Esophagus squamous epithelium (tissue), 5 donors: Measurements from ENCODE around the gene USP26. TPM values are rescaled to one million over a fixed set of nuclear protein-coding genes. Genes with fewer than 3 reads are reported as not detected.
"Not testable (repeated sequence)": the region's sequence is repeated elsewhere in the genome, so short reads cannot be mapped to it uniquely, and the experiment has no call there.

ENCODE experiments used
- DNase-seq: peaks from one replicate; lab custom pipeline; 2025; lab: John Stamatoyannopoulos, UW
- H3K27ac ChIP-seq, 4 donors: fragments of 200-600 bp; sonication (generic); one replicate each; pipeline ENCODE4 v1.5.1; 2016 to 2019; ENCODE audit warnings: mild to moderate bottlenecking in 1 of 4
- H3K27me3 ChIP-seq, 4 donors: fragments of 200-600 bp; sonication (generic); 1 replicate in 3 of 4; 2 replicates in 1 of 4; pipeline versions ENCODE4 v1.5.1 to v1.6.0; 2017 to 2021; ENCODE audit warnings: antibody characterized with exemption in 1 of 4
- H3K36me3 ChIP-seq, 3 donors: fragments of 200-600 bp; sonication (generic); one replicate each; pipeline ENCODE4 v1.5.1; 2016 to 2019
- H3K4me1 ChIP-seq, 3 donors: fragments of 200-600 bp; sonication (generic); one replicate each; pipeline ENCODE4 v1.5.1; 2017 to 2019
- H3K4me3 ChIP-seq, 4 donors: fragments of 200-600 bp; sonication (generic); 1 replicate in 3 of 4; 2 replicates in 1 of 4; pipeline ENCODE4 v1.5.1; 2016 to 2019; ENCODE audit warnings: mild to moderate bottlenecking in 2 of 4, moderate library complexity in 1 of 4
- H3K9me3 ChIP-seq, 3 donors: fragments of 200-600 bp; sonication (generic); one replicate each; pipeline ENCODE4 v1.5.1; 2016 to 2019
- POLR2A ChIP-seq, 4 donors: fragments of 450-650 bp; IDR thresholded peaks; one replicate each; pipeline ENCODE4 v1.6.1; 2017; ENCODE audit warnings: antibody characterized with exemption in 4 of 4, mild to moderate bottlenecking in 4 of 4, moderate library complexity in 3 of 4
- WGBS, 2 donors: methylation state at CpG; one replicate each; pipeline ENCODE4 v1.1.5; 2018; 5-methylcytosine and 5-hydroxymethylcytosine counted together
- intact Hi-C: fragments of 100-400 bp; cut with DNase I; formaldehyde crosslinking; loops from one replicate; pipeline ENCODE4 v1.15.0; 2022
- total RNA-seq, 4 donors: library from RNA; depleted of rRNA; stranded (reverse); fragments of >200 nt; gene quantifications; one replicate each; pipeline ENCODE4 v1.1.0, GENCODE V29; 2016
- TF ChIP-seq, protein P1 (sequence below), 6 experiments: fragments of 450-650 bp in 4 of 6; fragments of 200-600 bp in 2 of 6; sonication (generic) in 2 of 6; IDR thresholded peaks; one replicate each; pipeline ENCODE4 v1.5.1; 2016 to 2019; ENCODE audit warnings: antibody characterized with exemption in 6 of 6, mild to moderate bottlenecking in 4 of 6, moderate library complexity in 4 of 6
- donor health status: DM: yes; HTN: yes; CAD: no.

The USP26 gene
- total RNA-seq, 4 donors from 2014 or later, result not detected

DNA sequence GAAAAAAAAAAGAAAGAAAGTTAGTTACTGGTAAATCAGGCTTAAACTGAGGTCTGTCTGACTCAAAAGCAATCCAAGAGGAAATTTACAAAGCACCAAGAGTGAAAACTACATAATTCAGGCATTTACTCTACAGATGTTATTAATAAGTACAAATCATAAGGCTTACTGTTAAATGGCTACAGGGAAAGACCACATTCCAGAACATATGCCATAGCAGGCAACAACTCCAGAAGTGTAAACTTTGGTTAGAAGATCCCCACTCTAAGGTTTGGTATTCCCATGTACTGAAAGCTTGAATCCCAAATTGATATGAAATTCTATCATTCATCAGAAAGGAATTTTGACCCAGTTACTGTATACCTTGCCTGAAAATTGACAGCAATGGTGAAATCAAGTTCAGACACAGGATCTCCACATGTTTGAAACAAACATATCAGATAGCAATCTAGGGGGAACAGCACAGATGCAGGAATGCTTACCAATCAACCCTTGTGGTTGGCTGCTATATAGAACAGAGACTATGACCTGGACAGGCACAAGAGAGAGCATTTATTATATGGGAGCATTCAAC lies 6.6 kb downstream of the USP26 start:
- Histone ChIP-seq H3K4me3 (no peak overlapping the region), H3K27ac (no peak overlapping the region), H3K36me3 (no peaks in the 10 kb centered on the region), H3K27me3 (no peaks in the 10 kb centered on the region), H3K9me3 (no peaks in the 10 kb centered on the region), H3K4me1 (no peaks in the 10 kb centered on the region)
- TF ChIP-seq POLR2A (IDR thresholded peaks at IDR 0.05), result no peak
- TF ChIP-seq, protein P1, sequence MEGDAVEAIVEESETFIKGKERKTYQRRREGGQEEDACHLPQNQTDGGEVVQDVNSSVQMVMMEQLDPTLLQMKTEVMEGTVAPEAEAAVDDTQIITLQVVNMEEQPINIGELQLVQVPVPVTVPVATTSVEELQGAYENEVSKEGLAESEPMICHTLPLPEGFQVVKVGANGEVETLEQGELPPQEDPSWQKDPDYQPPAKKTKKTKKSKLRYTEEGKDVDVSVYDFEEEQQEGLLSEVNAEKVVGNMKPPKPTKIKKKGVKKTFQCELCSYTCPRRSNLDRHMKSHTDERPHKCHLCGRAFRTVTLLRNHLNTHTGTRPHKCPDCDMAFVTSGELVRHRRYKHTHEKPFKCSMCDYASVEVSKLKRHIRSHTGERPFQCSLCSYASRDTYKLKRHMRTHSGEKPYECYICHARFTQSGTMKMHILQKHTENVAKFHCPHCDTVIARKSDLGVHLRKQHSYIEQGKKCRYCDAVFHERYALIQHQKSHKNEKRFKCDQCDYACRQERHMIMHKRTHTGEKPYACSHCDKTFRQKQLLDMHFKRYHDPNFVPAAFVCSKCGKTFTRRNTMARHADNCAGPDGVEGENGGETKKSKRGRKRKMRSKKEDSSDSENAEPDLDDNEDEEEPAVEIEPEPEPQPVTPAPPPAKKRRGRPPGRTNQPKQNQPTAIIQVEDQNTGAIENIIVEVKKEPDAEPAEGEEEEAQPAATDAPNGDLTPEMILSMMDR (IDR thresholded peaks at IDR 0.05), result no peak
- no peak for DNase-seq
- intact Hi-C loops, result no loop called here

DNA sequence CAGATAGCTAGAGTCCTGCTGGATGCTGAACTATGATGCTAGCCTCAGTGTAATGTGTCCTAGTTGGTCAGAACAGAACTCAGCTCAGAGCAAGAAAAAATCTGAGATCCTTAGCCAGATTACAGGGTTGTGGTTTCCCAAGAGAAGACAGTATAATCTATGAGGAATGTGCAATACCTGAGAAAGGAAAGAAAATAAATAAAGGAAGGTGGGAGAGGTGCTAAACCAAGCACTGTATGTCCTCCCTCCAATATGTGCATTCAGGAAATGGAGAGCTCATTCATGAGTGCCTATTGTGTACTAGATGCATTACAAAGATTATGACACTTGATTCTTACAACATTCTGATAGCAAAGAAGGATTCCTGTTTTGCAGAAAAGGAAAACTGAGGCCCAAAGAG lies 7.5 kb downstream of the USP26 start:
- intact Hi-C loops, result no loop called here
- TF ChIP-seq, protein P1 (IDR thresholded peaks at IDR 0.05), result no peak
- no peak for TF ChIP-seq POLR2A (IDR thresholded peaks at IDR 0.05)

DNA sequence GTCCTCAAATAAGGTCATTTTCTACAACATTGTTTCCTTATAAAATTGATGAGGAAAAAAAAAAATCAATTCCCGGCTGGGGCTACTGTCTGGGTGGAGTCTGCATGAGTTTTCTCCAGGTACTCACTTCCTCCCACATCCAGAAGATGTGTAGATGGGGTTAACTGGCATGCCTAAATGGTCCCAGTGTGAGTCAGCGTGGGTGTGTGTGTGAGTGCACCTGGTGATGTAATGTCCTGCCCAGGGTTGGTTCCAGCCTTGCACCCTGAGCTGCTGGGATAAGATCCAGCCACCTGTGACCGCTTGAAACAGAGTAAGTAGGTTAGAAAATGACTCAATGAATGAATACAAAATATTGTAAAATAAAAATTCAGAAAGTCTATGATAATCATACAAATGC lies 11.1 kb downstream of the USP26 start:
- Histone ChIP-seq H3K27me3 (no peaks in the 10 kb centered on the region), H3K36me3 (no peaks in the 10 kb centered on the region), H3K4me1 (no peaks in the 10 kb centered on the region), H3K9me3 (no peaks in the 10 kb centered on the region), H3K27ac (no peak overlapping the region), H3K4me3 (no peak overlapping the region)
- TF ChIP-seq, protein P1 (IDR thresholded peaks at IDR 0.05), result no peak
- TF ChIP-seq POLR2A (IDR thresholded peaks at IDR 0.05), result no peak
- intact Hi-C loops, result no loop called here
- WGBS, 2 donors, result 44 to 51% methylated on average over 2 to 3 of the region's 3 CpGs
- DNase-seq, result no peak

More for the DNA sequence above, 7.5 kb downstream of the USP26 start:
- no peak overlapping the region for H3K27ac ChIP-seq
- no peaks in the 10 kb centered on the region for H3K9me3 ChIP-seq
- H3K36me3 ChIP-seq, result no peaks in the 10 kb centered on the region
- no peak overlapping the region for H3K4me3 ChIP-seq
- no peak for DNase-seq
- no peaks in the 10 kb centered on the region for H3K27me3 ChIP-seq
- H3K4me1 ChIP-seq, result no peaks in the 10 kb centered on the region

GRCh38 chrX:133085056-133085455 lies 11.9 kb downstream of the USP26 start:
- 83% methylated on average over 2 of the region's 4 CpGs; no CpG with 5 or more reads in 1 of the 2 donors for whole genome bisulfite sequencing, 2 donors
- H3K27ac ChIP-seq, H3K27me3 ChIP-seq, intact Hi-C loops, H3K36me3 ChIP-seq, DNase-seq, H3K4me1 ChIP-seq, H3K9me3 ChIP-seq, H3K4me3 ChIP-seq: not testable (repeated sequence)

DNA sequence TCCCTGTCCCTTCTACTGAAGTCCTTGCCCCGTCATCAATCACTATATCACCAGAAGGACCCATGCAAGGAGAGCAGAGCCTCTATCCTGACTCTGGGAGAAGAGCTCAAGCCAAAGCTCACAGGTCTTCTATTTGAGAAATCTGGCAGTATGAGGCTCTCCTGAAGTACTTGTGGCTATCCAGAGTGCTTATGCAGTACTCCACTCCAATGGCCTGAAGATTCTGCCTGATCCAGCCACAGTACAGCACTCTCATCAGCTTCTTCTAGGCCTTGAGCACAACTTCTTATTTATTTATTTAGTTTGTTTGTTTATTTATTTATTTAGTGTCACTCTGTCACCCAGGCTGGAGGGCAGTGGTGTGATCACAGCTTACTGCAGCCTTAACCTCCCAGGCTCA lies 13.0 kb downstream of the USP26 start:
- H3K36me3 ChIP-seq, result no peaks in the 10 kb centered on the region
- H3K9me3 ChIP-seq, result no peaks in the 10 kb centered on the region
- H3K4me3 ChIP-seq, result no peak overlapping the region
- TF ChIP-seq POLR2A (IDR thresholded peaks at IDR 0.05), result no peak
- TF ChIP-seq, protein P1 (IDR thresholded peaks at IDR 0.05), result no peak
- DNase-seq, result no peak
- H3K4me1 ChIP-seq, result no peaks in the 10 kb centered on the region
- no peak overlapping the region for H3K27ac ChIP-seq
- WGBS, 2 donors, result 62 to 92% methylated on average over 1 of the region's 1 CpG
- H3K27me3 ChIP-seq, result no peaks in the 10 kb centered on the region
- intact Hi-C loops, result no loop called here

DNA sequence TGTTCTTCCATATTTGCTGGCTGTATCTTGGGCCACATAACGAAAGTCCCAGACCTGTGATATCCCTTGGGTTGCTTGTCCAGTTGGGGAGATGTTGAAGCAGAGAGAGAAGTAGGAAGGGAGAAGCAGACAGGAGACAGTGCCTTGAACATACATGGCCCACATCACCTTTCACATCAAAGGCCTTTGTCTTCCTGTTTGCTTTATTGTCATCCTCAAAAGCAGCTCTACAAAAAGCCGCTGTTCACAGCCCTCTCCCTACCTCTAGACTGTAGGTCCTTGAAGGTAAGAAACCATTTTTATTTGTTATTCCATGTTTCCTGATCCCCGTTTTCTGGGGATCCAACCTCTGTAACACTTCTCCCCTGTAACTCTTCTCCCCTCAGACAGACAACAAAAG lies 14.9 kb downstream of the USP26 start:
- Histone ChIP-seq H3K4me1 (no peaks in the 10 kb centered on the region), H3K36me3 (no peaks in the 10 kb centered on the region), H3K27me3 (no peaks in the 10 kb centered on the region), H3K9me3 (no peaks in the 10 kb centered on the region), H3K4me3 (no peak overlapping the region), H3K27ac (no peak overlapping the region)
- intact Hi-C loops, result no loop called here
- TF ChIP-seq, protein P1 (IDR thresholded peaks at IDR 0.05), result no peak
- no peak for TF ChIP-seq POLR2A (IDR thresholded peaks at IDR 0.05)
- WGBS, 2 donors, result 56 to 68% methylated on average over 3 of the region's 3 CpGs
- no peak for DNase-seq

DNA sequence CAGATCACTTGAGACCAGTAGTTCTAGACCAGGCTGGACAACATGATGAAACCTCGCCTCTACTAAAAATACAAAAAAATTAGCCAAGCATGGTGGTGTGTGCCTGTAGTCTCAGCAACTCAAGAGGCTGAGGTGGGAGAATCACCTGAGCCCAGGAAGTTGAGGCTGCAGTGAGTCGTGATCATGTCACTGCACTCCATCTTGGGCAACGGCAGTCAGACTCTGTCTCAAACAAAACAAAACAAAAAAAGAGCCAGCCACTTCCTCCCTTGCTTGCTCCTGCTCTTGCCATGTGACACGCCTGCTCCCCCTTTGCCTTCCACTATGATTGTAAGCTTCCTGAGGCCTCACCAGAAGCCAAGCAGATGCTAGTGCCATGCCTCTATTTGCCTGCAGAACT lies 19.1 kb downstream of the USP26 start:
- WGBS, 2 donors, result 62 to 74% methylated on average over 3 to 4 of the region's 4 CpGs

More for the DNA sequence above, 19.1 kb downstream of the USP26 start:
- H3K27me3 ChIP-seq, DNase-seq, H3K4me1 ChIP-seq, H3K27ac ChIP-seq, H3K36me3 ChIP-seq, H3K9me3 ChIP-seq, H3K4me3 ChIP-seq, intact Hi-C loops: not testable (repeated sequence)
